Tibial nerve (tissue), 4 donors: ENCODE measurements around the gene CD226. TPM values are rescaled to one million over a fixed set of nuclear protein-coding genes. Genes with fewer than 3 reads are reported as not detected.

ENCODE experiments used
- DNase-seq, 2 donors: peaks; one replicate each; pipeline ENCODE4 v3.0.0-alpha.2; 2019; ENCODE audit warnings: low spot score in 2 of 2
- H3K27ac ChIP-seq, 4 donors: fragments of 200-600 bp; sonication (generic) in 3 of 4; one replicate each; pipeline ENCODE4 v1.5.1; 2017 to 2019; ENCODE audit warnings: mild to moderate bottlenecking in 1 of 4
- H3K27me3 ChIP-seq, 2 donors: fragments of 200-600 bp; sonication (generic) in 1 of 2; one replicate each; pipeline versions ENCODE4 v1.5.1 to v1.6.0; 2017 to 2019
- H3K36me3 ChIP-seq, 3 donors: fragments of 200-600 bp; sonication (generic); one replicate each; pipeline ENCODE4 v1.5.1; 2018 to 2019
- H3K4me1 ChIP-seq, 4 donors: fragments of 200-600 bp; sonication (generic) in 3 of 4; one replicate each; pipeline ENCODE4 v1.5.1; 2017 to 2019
- H3K4me3 ChIP-seq, 4 donors: fragments of 200-600 bp; sonication (generic) in 3 of 4; one replicate each; pipeline ENCODE4 v1.5.1; 2017 to 2019; ENCODE audit warnings: mild to moderate bottlenecking in 1 of 4, moderate library complexity in 1 of 4
- H3K9me3 ChIP-seq, 4 donors: fragments of 200-600 bp; sonication (generic) in 3 of 4; one replicate each; pipeline ENCODE4 v1.5.1; 2017 to 2019
- EP300 ChIP-seq, 2 donors: sonication (generic); formaldehyde crosslinking; IDR thresholded peaks; one replicate each; pipeline ENCODE4 v1.6.1; 2017; ENCODE audit warnings: antibody characterized with exemption in 2 of 2, mild to moderate bottlenecking in 1 of 2
- POLR2A ChIP-seq, 2 donors: fragments of 450-650 bp; IDR thresholded peaks; one replicate each; pipeline ENCODE4 v1.6.1; 2017; ENCODE audit warnings: antibody characterized with exemption in 2 of 2, mild to moderate bottlenecking in 2 of 2, moderate library complexity in 2 of 2
- WGBS, 2 donors: methylation state at CpG; one replicate each; pipeline ENCODE4 v1.1.5; 2018; 5-methylcytosine and 5-hydroxymethylcytosine counted together
- total RNA-seq, 4 donors: library from RNA; depleted of rRNA; stranded (reverse); fragments of >200 nt; gene quantifications; one replicate each; pipeline ENCODE4 v1.1.0, GENCODE V29; 2016
- TF ChIP-seq, protein P1 (sequence below), 5 experiments: fragments of 200-600 bp in 3 of 5; fragments of 450-650 bp in 2 of 5; sonication (generic) in 3 of 5; IDR thresholded peaks; one replicate each; pipeline ENCODE4 v1.5.1; 2016 to 2019; ENCODE audit warnings: antibody characterized with exemption in 5 of 5, mild to moderate bottlenecking in 3 of 5, moderate library complexity in 2 of 5

Gene CD226
- total RNA-seq, 4 donors from 2014 or later, result 0.39 to 1.1 (median 0.72) TPM

DNA sequence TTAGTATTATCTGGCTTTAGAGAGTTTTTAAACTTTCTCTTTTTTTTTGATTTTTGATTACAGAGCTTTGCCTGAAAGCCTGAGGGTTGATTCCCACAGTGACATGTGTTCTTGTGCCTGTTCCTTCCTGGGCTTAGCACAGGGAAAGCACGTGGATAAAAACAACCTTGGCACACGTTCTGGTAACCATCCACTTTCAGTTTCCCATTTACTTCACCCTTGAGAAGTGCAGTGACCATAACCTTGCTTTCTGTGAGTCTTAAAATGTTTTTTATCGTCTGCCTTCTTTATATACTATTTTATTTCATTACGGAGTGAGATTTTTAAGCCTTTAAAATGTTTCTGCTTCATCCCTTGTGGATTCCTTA is 11.5 kb downstream of the CD226 start:
- peaks cover 0 to 12% (median 2%) of the 10 kb centered on the region in 4 donors for H3K4me1 ChIP-seq
- H3K4me3 ChIP-seq, result no peak overlapping the region
- no peaks in the 10 kb centered on the region for H3K36me3 ChIP-seq
- DNase-seq, result no peak
- peak overlapping the region in 1 of 4 donors; percentile 20 for H3K27ac ChIP-seq
- no peaks in the 10 kb centered on the region for H3K27me3 ChIP-seq
- WGBS, 2 donors, result 56 to 61% methylated on average over 4 of the region's 4 CpGs
- TF ChIP-seq, protein P1, sequence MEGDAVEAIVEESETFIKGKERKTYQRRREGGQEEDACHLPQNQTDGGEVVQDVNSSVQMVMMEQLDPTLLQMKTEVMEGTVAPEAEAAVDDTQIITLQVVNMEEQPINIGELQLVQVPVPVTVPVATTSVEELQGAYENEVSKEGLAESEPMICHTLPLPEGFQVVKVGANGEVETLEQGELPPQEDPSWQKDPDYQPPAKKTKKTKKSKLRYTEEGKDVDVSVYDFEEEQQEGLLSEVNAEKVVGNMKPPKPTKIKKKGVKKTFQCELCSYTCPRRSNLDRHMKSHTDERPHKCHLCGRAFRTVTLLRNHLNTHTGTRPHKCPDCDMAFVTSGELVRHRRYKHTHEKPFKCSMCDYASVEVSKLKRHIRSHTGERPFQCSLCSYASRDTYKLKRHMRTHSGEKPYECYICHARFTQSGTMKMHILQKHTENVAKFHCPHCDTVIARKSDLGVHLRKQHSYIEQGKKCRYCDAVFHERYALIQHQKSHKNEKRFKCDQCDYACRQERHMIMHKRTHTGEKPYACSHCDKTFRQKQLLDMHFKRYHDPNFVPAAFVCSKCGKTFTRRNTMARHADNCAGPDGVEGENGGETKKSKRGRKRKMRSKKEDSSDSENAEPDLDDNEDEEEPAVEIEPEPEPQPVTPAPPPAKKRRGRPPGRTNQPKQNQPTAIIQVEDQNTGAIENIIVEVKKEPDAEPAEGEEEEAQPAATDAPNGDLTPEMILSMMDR (IDR thresholded peaks at IDR 0.05), result no peak
- TF ChIP-seq EP300 (IDR thresholded peaks at IDR 0.05) (no peak), POLR2A (IDR thresholded peaks at IDR 0.05) (no peak)
- H3K9me3 ChIP-seq, result no peaks in the 10 kb centered on the region

DNA sequence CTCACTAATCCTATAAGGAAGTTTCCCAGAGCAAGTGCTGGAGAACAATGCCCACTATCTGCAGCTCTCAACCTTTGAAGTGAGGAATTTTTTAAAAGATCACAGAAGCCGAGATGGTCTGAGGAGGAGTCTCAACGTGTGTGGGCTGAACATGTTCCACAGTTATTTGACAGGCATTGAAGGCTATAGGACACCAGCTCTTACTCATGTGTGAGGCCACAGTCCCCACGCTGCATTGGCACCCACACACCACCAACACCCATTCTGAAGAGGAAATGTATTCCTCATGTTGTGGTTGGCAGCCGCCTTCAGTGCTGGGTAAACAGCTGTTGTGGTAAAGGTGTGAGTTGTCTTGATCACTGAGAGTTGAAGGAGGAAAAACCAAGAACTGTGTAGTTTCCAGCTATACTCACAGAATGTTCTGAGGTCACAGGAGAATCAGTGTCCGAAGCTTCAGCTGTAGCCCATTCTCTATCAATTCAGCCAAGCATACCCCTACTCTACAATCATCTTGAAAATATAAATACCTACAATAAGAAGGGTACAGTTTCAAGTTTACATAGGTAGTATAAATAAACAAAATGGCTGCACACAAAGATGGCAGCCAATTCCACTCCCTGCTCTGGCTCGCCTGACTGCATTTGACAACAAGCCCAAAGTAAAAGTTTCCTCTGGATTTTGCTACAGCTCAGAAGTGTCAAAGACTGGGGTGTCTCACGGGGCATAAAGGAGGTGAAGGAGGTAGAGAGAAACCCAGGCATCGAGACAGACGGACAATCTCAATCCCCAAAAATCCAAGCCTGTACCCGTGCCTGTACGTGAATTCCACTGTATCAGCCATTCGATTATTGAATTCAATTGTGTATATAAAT is 12.1 kb downstream of the CD226 start:
- no peaks in the 10 kb centered on the region for H3K36me3 ChIP-seq
- H3K27ac ChIP-seq, result peak overlapping the region in 2 of 4 donors; percentile 7 to 20
- H3K4me3 ChIP-seq, result no peak overlapping the region
- H3K27me3 ChIP-seq, result no peaks in the 10 kb centered on the region
- H3K9me3 ChIP-seq, result no peaks in the 10 kb centered on the region
- TF ChIP-seq POLR2A (IDR thresholded peaks at IDR 0.05), result no peak
- no peak for TF ChIP-seq EP300 (IDR thresholded peaks at IDR 0.05)
- TF ChIP-seq, protein P1 (IDR thresholded peaks at IDR 0.05), result no peak
- no peak for DNase-seq
- peaks cover 0 to 12% (median 2%) of the 10 kb centered on the region in 4 donors for H3K4me1 ChIP-seq
- 75 to 79% methylated on average over 12 of the region's 12 CpGs for WGBS, 2 donors

DNA sequence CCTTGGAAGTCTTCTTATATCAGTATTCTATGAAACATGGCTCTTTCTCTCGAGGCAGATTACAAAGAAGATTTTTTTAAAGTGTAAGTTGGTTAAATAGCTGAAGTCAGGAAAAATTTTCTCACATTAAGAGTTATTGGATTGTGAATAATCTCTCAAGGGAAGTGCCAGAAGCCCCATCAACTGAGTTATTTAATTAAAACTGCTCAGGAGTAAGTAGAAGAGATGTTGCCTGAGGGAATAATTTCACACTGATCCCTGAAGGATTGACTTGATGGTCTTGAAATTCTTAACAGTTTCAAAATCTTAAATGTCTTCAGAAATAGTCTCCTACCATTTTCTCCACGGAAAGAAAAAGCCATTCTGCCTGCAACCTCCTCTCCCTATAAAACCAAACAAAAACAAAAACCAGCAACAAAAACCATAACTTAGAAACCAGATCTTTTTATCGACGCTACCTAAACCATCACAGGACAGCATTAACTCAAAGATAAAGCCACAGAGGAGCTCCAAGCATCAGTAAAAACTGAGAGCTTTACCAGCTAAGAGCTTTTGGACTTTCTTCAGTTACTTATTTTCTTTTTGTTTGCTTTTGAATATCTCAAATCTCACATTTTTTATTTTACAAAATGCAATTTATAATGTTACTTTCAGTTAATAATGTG is 12.9 kb downstream of the CD226 start:
- Histone ChIP-seq H3K27me3 (no peaks in the 10 kb centered on the region), H3K4me1 (peaks cover 0 to 12% (median 2%) of the 10 kb centered on the region in 4 donors)
- 58 to 60% methylated on average over 4 of the region's 4 CpGs for WGBS, 2 donors

DNA sequence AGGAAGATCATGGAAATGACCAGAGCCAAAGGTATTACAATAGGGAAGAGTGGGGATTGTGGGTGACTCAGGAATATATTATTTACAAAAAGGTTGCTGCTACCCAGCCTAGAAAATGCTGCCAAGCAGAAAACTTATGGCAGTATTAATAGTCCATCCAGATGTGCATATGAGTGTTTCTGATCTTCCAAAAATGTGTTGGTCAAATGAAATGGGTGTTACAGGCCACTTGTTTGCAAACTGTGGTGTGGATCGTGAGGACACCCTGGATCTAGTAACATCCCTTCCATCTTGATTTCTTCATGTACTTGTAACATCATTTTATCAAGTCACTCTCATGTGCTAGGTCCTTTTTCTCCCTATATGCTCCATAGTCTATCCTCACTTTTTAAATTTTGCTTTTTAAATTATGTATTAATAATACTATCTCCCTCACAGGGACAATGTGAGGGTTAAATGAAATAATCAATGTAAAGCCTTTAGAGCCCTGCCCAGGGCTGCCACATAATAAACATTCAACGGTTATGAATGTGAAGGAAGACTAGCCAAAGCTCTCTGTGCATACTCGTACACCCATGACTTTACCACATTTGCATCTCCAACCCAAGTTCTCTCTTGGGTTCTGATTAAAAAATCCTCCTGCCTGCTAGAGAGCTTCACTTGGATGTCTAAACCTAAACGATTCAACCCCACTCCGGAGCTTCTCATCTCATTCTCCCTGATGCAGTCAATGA is 18.5 kb downstream of the CD226 start:
- 87 to 90% methylated on average over 5 of the region's 5 CpGs for WGBS, 2 donors
- no peak for DNase-seq
- no peaks in the 10 kb centered on the region for H3K27me3 ChIP-seq
- no peaks in the 10 kb centered on the region for H3K9me3 ChIP-seq
- H3K4me3 ChIP-seq, result no peak overlapping the region
- TF ChIP-seq EP300 (IDR thresholded peaks at IDR 0.05), result no peak
- TF ChIP-seq, protein P1 (IDR thresholded peaks at IDR 0.05), result no peak
- TF ChIP-seq POLR2A (IDR thresholded peaks at IDR 0.05), result no peak
- H3K4me1 ChIP-seq, result no peaks in the 10 kb centered on the region
- H3K36me3 ChIP-seq, result no peaks in the 10 kb centered on the region
- no peak overlapping the region for H3K27ac ChIP-seq

More for the DNA sequence above, 12.9 kb downstream of the CD226 start:
- H3K36me3 ChIP-seq, result no peaks in the 10 kb centered on the region
- peak overlapping the region in 1 of 4 donors; percentile 7 for H3K27ac ChIP-seq
- H3K9me3 ChIP-seq, result no peaks in the 10 kb centered on the region
- no peak for TF ChIP-seq POLR2A (IDR thresholded peaks at IDR 0.05)
- no peak for TF ChIP-seq EP300 (IDR thresholded peaks at IDR 0.05)
- TF ChIP-seq, protein P1 (IDR thresholded peaks at IDR 0.05), result no peak
- DNase-seq, result no peak
- H3K4me3 ChIP-seq, result no peak overlapping the region
